Natural killer cell (primary cell): ENCODE results near the gene MAPK8. TPM values are rescaled to one million over a fixed set of nuclear protein-coding genes. Genes with fewer than 3 reads are reported as not detected.

Source experiments
- ATAC-seq, 3 donors: fragments of 150-1000 bp in 2 of 3; fragments of 200-7000 bp in 1 of 3; cut with Tn5 transposase; 1 replicate in 1 of 3; 2 replicates in 2 of 3; pipeline ENCODE4 v1.10.0; 2021; ENCODE audit warnings: mild to moderate bottlenecking in 2 of 3, moderate library complexity in 2 of 3
- DNase-seq, 2 donors: peaks; one replicate each; pipeline versions ENCODE4 v3.0.0 to v3.0.0-alpha.2; 2013 to 2021; ENCODE audit warnings: mixed read lengths in 1 of 2
- H3K27ac ChIP-seq: one replicate; pipeline ENCODE4 v1.5.1; 2013; ENCODE audit warnings: mild to moderate bottlenecking, low read length
- H3K27me3 ChIP-seq: one replicate; pipeline ENCODE4 v1.6.1; 2013; ENCODE audit warnings: low read length; ENCODE audit not compliant: control insufficient read depth, insufficient read depth
- H3K36me3 ChIP-seq: one replicate; pipeline ENCODE4 v1.6.1; 2013; ENCODE audit warnings: low read length; ENCODE audit not compliant: control insufficient read depth, insufficient read depth
- H3K4me1 ChIP-seq: one replicate; pipeline ENCODE4 v1.6.1; 2013; ENCODE audit warnings: low read length; ENCODE audit not compliant: control insufficient read depth, insufficient read depth
- H3K4me3 ChIP-seq: one replicate; pipeline ENCODE4 v1.5.1; 2013; ENCODE audit warnings: low read length
- H3K9me3 ChIP-seq: one replicate; pipeline ENCODE4 v1.6.1; 2013; ENCODE audit warnings: low read length; ENCODE audit not compliant: control insufficient read depth, insufficient read depth
- H3K27ac Mint-ChIP-seq, 2 donors: one replicate each; pipeline ENCODE4 v1.8.0; 2022; ENCODE audit warnings: mild to moderate bottlenecking in 2 of 2, mixed read lengths in 2 of 2, moderate library complexity in 1 of 2
- H3K27me3 Mint-ChIP-seq, 2 donors: one replicate each; pipeline ENCODE4 v1.8.0; 2022; ENCODE audit warnings: low read depth in 2 of 2, mixed read lengths in 2 of 2
- H3K36me3 Mint-ChIP-seq: one replicate; pipeline ENCODE4 v1.8.0; 2022; ENCODE audit warnings: mixed read lengths
- H3K4me1 Mint-ChIP-seq, 2 donors: one replicate each; pipeline ENCODE4 v1.8.0; 2022; ENCODE audit warnings: mixed read lengths in 2 of 2
- H3K4me3 Mint-ChIP-seq: one replicate; pipeline ENCODE4 v1.8.0; 2022; ENCODE audit warnings: mild to moderate bottlenecking, moderate library complexity, mixed read lengths
- H3K9me3 Mint-ChIP-seq, 2 donors: one replicate each; pipeline ENCODE4 v1.8.0; 2022; ENCODE audit warnings: mixed read lengths in 2 of 2
- CTCF ChIP-seq: fragments of 200-600 bp; IDR thresholded peaks from one replicate; pipeline ENCODE4 v1.8.0; 2022; ENCODE audit warnings: antibody characterized with exemption
- WGBS: methylation state at CpG from one replicate; pipeline ENCODE4 v1.1.7; 2013; ENCODE audit warnings: missing lambda C conversion rate; ENCODE audit not compliant: insufficient coverage; 5-methylcytosine and 5-hydroxymethylcytosine counted together
- intact Hi-C: fragments of 100-400 bp; cut with micrococcal nuclease; formaldehyde crosslinking; loops from one replicate; pipeline ENCODE4 v1.14.2; 2022
- total RNA-seq, 4 donors: library from RNA; stranded (reverse); fragments of 120-200 nt in 1 of 4; gene quantifications; one replicate each; pipeline versions ENCODE4 v1.2.3 to v1.2.4, GENCODE V29; 2013 to 2022

Gene MAPK8
- total RNA-seq, 3 donors from 2014 or later (not counting 1 experiment from before 2014, with no cell fraction given), result 37.3 to 44.5 (median 40.8) TPM

GRCh38 chr10:48332871-48333216, 26.4 kb downstream of the MAPK8 start:
- peaks cover 0 to 6% of the 10 kb centered on the region in 2 donors for H3K9me3 Mint-ChIP-seq
- no peaks in the 10 kb centered on the region for H3K27me3 ChIP-seq
- intact Hi-C loops, result no loop called here
- DNase-seq (no peak), ATAC-seq (no peak)
- no peaks in the 10 kb centered on the region for H3K27me3 Mint-ChIP-seq
- H3K4me3 ChIP-seq, result no peak overlapping the region
- 100% methylated on average over 1 of the region's 1 CpG for WGBS
- peaks cover 39 to 45% of the 10 kb centered on the region in 2 donors for H3K4me1 Mint-ChIP-seq
- H3K36me3 ChIP-seq, result no peaks in the 10 kb centered on the region
- no peak overlapping the region for H3K4me3 Mint-ChIP-seq
- H3K4me1 ChIP-seq, result no peaks in the 10 kb centered on the region
- no peaks in the 10 kb centered on the region for H3K36me3 Mint-ChIP-seq
- H3K9me3 ChIP-seq, result no peaks in the 10 kb centered on the region
- no peak for TF ChIP-seq CTCF
- no peak overlapping the region for H3K27ac ChIP-seq
- no peak overlapping the region for H3K27ac Mint-ChIP-seq

GRCh38 chr10:48333856-48334255, 27.4 kb downstream of the MAPK8 start:
- whole genome bisulfite sequencing, result 94% methylated on average over 6 of the region's 6 CpGs
- Mint-ChIP-seq H3K4me1 (peaks cover 36 to 40% of the 10 kb centered on the region in 2 donors), H3K4me3 (no peak overlapping the region), H3K27ac (no peak overlapping the region), H3K27me3 (no peaks in the 10 kb centered on the region), H3K9me3 (peaks cover 0 to 6% of the 10 kb centered on the region in 2 donors), H3K36me3 (no peaks in the 10 kb centered on the region)
- no peaks in the 10 kb centered on the region for H3K36me3 ChIP-seq
- no peaks in the 10 kb centered on the region for H3K27me3 ChIP-seq
- intact Hi-C loops, result no loop called here
- no peak for DNase-seq
- no peak for TF ChIP-seq CTCF
- no peaks in the 10 kb centered on the region for H3K4me1 ChIP-seq
- ATAC-seq, result no peak
- H3K27ac ChIP-seq, result no peak overlapping the region
- no peaks in the 10 kb centered on the region for H3K9me3 ChIP-seq
- H3K4me3 ChIP-seq, result no peak overlapping the region

GRCh38 chr10:48335788-48336187, 29.3 kb downstream of the MAPK8 start:
- Mint-ChIP-seq H3K9me3 (peaks cover 0 to 6% of the 10 kb centered on the region in 2 donors), H3K4me3 (no peak overlapping the region), H3K4me1 (peaks cover 29 to 37% of the 10 kb centered on the region in 2 donors), H3K27me3 (no peaks in the 10 kb centered on the region), H3K27ac (no peak overlapping the region), H3K36me3 (no peaks in the 10 kb centered on the region)
- DNase-seq (no peak), ATAC-seq (no peak)
- Histone ChIP-seq H3K4me1 (no peaks in the 10 kb centered on the region), H3K9me3 (no peaks in the 10 kb centered on the region), H3K27ac (no peak overlapping the region), H3K27me3 (no peaks in the 10 kb centered on the region), H3K4me3 (no peak overlapping the region), H3K36me3 (no peaks in the 10 kb centered on the region)
- no peak for TF ChIP-seq CTCF
- intact Hi-C loops, result no loop called here
- no CpG with 5 or more reads among the region's 2 CpGs for WGBS

GRCh38 chr10:48336978-48337599, 30.6 kb downstream of the MAPK8 start:
- no peak overlapping the region for H3K4me3 ChIP-seq
- no peak for ATAC-seq
- 76% methylated on average over 5 of the region's 7 CpGs for WGBS

More at GRCh38 chr10:48336978-48337599, 30.6 kb downstream of the MAPK8 start:
- H3K27ac Mint-ChIP-seq, result no peak overlapping the region
- intact Hi-C loops, result no loop called here
- H3K36me3 ChIP-seq, result no peaks in the 10 kb centered on the region
- H3K4me1 ChIP-seq, result no peaks in the 10 kb centered on the region
- peaks cover 0 to 4% of the 10 kb centered on the region in 2 donors for H3K9me3 Mint-ChIP-seq
- H3K9me3 ChIP-seq, result no peaks in the 10 kb centered on the region
- no peak for TF ChIP-seq CTCF
- H3K4me1 Mint-ChIP-seq, result peaks cover 29 to 39% of the 10 kb centered on the region in 2 donors
- no peaks in the 10 kb centered on the region for H3K27me3 ChIP-seq
- no peaks in the 10 kb centered on the region for H3K36me3 Mint-ChIP-seq
- no peak overlapping the region for H3K4me3 Mint-ChIP-seq
- no peak overlapping the region for H3K27ac ChIP-seq
- no peak for DNase-seq
- no peaks in the 10 kb centered on the region for H3K27me3 Mint-ChIP-seq
